ENCODE results near the gene KRTAP10-6.
"Not testable (repeated sequence)": the region's sequence is repeated elsewhere in the genome, so short reads cannot be mapped to it uniquely, and the experiment has no call there.

KRTAP10-6 gene

GRCh38 chr21:44578371-44579055, 13.8 kb downstream of the KRTAP10-6 start:
- no peak for DNase-seq

DNA sequence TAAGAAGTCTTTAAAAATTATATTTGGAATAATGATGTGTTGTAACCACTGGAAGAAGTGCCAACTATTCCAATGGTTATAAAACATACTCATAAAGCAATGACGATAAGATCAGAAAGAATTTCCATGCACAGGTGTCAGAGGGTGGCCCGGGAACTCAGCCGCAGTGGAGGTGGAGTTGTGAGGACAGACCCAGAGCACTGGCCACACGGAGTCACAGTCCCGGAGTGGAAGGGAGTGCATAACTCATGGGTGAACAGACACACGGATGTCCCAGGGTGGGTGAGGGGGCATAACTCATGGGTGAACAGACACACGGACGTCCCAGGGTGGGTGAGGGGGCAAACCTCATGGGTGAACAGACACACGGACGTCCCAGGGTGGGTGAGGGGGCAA, 16.3 kb downstream of the KRTAP10-6 start:
- DNase-seq = no peak

- DNase-seq = no peak
Measured at GRCh38 chr21:44575307-44576024, 16.8 kb downstream of the KRTAP10-6 start.

DNA sequence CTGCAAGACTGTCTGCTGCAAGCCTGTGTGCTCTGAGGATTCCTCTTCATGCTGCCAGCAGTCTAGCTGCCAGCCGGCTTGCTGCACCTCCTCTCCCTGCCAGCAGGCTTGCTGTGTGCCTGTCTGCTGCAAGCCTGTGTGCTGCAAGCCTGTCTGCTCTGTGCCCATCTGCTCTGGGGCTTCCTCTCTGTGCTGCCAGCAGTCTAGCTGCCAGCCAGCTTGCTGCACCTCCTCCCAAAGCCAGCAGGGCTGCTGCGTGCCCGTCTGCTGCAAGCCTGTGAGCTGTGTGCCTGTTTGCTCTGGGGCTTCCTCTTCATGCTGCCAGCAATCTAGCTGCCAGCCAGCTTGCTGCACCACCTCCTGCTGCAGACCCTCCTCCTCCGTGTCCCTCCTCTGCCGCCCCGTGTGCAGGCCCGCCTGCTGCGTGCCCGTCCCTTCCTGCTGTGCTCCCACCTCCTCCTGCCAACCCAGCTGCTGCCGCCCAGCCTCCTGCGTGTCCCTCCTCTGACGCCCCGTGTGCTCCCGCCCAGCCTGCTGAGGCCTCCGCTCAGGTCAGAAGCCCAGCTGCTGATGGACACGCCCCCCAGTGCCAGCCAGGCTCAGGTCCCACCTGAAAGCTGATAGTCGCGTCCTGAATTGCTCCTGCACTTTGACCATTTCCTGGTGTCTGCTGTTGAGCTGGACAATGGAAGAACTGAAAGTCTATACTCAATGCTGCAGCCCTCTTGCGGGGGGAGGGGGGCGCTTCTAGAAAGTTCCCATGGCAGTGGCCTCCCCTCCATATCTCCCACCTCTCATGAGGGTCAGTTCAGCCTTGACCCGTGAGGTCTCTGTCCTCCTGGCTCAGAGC, 17.6 kb downstream of the KRTAP10-6 start:
- DNase-seq = no peak

GRCh38 chr21:44573630-44574456, 18.5 kb downstream of the KRTAP10-6 start, which contains the start of gene KRTAP10-4:
Gene KRTAP10-4, plus strand, starts transcription at chr21:44573729. Its CDS starts 30 bp downstream, at chr21:44573759.
- not testable (repeated sequence) for DNase-seq

GRCh38 chr21:44572959-44573583, 19.2 kb downstream of the KRTAP10-6 start:
- no peak for DNase-seq

GRCh38 chr21:44571844-44572782, 20.2 kb downstream of the KRTAP10-6 start:
- DNase-seq = no peak

DNA sequence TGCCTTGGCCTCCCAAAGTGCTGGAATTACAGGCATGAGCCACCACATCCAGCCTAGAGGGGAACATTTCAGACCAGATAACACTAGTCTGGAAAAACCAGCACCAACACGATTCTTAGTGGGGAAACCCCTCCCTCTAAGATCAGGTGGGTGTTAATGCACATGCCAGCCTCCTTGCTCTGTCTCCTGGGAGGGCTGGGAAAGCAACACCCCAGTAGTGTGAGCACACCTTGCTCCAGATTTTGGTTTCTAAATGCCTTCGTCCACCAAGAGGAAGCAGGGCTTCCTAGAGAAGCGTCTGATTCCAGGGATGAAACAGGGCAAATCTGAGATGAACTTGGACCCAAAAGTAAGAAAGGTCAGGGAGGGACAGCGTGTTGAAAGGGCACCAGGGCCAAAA, 21.0 kb downstream of the KRTAP10-6 start:
- DNase-seq = no peak

GRCh38 chr21:44569861-44570517, 22.3 kb downstream of the KRTAP10-6 start:
- no peak for DNase-seq

DNA sequence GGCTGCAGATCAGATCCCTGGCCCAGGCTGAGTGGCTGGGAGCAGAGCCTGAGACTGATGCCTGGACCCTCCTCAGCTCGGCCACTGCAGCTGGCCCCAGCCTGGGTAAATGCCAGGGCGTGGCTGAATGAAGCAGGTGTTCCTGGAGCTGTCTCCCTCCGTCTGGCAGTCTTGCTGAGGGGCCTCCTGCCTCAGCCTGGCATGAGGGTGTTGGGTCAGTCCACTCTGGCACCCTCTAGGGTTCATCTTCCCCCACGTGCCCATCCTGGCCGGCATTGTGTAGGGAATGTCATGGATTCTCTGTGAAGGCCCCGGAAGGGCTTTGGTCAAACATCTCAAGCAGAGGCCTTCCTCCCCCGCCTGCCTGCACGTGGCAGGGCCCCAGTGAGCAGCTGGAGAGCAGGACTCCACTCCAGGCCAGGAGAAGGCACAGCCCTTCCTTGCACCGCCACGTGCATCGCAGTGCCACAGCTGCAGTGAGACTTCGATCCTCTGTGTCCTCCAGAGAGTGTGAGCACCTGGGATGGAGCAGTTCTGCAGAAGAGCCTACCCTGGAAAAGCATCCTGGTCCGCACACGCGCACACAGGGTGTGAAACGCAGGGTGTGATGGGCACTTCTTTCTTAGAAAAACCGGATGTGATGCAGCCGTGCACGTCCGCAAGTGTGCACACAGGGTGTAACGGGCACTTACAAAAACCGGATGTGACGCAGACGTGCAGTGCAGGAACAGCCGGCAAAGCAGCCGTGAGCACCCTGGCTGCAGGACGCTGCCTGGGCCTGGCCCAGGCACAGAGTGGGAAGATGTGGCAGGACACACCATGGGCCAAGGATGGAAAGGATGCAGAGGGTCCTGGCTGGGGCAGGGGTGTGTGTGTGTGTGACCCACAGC, 23.4 kb downstream of the KRTAP10-6 start:
- no peak for DNase-seq

DNA sequence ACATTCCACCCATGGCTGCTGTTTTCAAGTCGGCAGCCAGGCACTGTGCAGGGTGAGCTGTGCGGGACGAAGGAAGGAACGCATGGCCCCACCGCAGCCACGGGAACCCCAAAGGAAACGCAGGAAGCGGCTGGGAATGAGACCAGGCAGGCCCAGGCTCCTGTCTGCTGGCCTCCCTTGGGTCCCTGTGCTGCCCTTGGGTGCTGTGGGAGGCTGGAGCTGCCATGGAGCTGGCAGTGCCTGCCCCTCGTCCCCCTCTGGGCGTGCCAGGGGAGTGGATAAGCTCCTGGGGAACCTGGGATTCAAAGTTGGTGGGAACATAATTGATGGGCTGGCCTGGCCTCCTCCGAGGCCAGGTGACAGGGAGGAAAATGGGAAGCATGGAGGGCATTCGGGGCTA, 24.0 kb downstream of the KRTAP10-6 start:
- no peak for DNase-seq

DNA sequence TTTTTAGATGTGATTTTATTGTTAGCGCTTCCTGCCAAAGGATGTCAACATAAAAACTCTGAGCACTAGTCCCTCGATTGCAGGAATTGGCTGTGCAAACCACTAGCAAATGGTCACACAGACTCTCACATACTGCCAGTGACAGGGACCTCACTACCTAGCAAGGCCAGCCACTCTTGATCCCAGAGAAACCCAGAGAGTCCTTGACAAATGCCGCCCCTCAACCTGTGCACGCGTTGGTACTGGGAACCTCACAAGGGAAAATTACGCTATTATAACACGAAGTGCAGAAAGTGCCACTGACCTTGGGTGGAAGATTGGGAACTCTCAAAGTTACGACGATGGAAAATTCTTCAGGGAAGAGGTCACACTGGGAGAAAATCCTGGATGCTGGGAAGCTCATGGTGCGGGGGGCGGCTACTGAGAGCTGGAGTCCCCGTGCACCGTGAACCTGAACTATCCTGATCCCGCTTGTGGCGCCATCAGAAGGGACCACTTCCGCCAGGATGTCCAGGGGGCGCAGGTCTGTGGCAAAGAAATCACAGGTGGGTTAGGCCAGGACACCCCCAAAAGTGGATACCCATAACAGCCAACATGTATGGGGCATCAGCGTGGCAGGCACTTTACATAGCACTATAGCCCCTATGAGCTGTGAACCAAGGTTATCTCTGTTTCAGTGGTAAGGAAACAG, 24.7 kb downstream of the KRTAP10-6 start:
- no peak for DNase-seq

GRCh38 chr21:44566403-44566802, 25.9 kb downstream of the KRTAP10-6 start:
- DNase-seq = no peak

DNA sequence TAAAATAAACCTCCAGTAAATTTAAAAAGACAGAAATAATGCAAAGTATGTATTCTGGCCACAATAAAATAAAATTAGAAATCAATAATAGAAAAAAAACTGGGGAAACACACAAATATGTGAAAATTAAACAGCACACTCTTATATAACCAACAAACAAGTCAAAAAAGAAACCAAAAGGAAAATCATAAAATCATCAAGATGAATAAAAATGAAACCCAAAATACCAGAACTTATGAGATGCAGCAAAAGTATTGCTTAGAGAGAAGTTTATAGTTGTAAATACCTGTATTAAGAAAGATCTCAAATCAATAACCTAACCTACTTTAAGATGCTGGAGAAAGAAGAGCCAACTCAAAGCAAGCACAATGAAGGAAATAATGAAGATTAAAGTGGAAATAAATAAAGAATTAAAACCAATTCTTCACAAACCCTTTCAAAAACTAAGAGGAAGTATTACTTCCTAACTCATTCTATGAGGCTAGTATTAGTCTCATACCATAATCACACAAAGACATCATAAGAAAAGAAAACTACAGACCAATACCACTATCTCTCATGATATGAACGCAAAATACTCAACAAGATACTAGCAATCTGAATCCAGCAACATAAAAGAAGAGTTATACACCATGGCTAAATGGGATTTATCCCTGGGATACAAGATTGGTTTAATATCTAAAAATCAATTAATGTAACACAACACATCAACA, 27.3 kb downstream of the KRTAP10-6 start:
- no peak for DNase-seq

DNA sequence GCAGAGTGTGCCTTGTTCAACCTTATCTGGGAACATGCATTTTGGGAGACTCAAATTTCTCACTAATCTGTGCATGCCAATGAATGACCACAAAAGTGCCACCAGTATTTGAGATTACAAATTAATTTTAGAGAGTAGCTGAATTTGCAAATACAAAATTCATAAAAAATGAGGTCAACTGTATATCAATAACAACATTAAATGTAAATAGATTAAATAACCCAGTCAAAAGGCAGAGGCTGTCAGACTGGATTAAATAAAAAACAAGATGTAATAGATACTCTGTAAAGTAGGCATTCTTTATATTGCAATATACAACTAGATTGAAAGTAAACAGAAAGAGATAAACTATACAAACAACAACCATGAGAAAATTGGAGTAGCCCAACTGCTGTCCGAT, 28.2 kb downstream of the KRTAP10-6 start:
- no peak for DNase-seq

- no peak for DNase-seq
Measured at GRCh38 chr21:44558695-44559094, 33.6 kb downstream of the KRTAP10-6 start, which contains the start of gene KRTAP10-3. Gene KRTAP10-3, minus strand, starts transcription at chr21:44558795. Its CDS starts 80 bp downstream, at chr21:44558715.

DNA sequence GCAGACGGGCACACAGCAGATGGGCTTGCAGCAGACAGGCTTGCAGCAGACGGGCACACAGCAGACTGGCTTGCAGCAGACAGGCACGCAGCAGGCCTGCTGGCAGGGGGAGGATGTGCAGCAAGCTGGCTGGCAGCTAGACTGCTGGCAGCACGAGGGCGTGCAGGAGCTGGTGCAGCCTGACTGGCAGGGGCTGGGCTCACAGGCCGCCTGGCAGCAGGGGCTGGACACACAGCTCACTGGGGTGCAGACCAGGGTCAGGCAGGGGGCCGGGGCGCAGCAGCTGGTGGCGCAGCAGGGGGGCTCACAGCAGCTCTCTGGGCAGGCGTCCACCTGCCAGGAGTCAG, 34.0 kb downstream of the KRTAP10-6 start:
- DNase-seq = not testable (repeated sequence)
